Activated naive CD4-positive, alpha-beta T cell treated with anti-CD3 and anti-CD28 coated beads, Interleukin-2, amount 50 U/mL, for 16 hours (primary cell): ENCODE results near the gene NFATC2.

Experiments used
- DNase-seq: peaks from one replicate; pipeline ENCODE4 v3.0.0-alpha.2; 2020

NFATC2 gene

GRCh38 chr20:51426718-51427650 lies 115.5 kb downstream of the NFATC2 start:
- DNase-seq, result no peak

- DNase-seq, result no peak
Measured at GRCh38 chr20:51425347-51426106, 117.0 kb downstream of the NFATC2 start.

GRCh38 chr20:51424270-51425117 lies 118.0 kb downstream of the NFATC2 start:
- DNase-seq, result no peak

- DNase-seq, result no peak
Measured at GRCh38 chr20:51423810-51424209, 118.7 kb downstream of the NFATC2 start.

- no peak for DNase-seq
Measured at GRCh38 chr20:51423290-51423667, 119.2 kb downstream of the NFATC2 start.

- DNase-seq, result no peak
Measured at GRCh38 chr20:51422514-51423289, 119.8 kb downstream of the NFATC2 start.

GRCh38 chr20:51420805-51421204 lies 121.7 kb downstream of the NFATC2 start:
- no peak for DNase-seq

- DNase-seq, result no peak
Measured at GRCh38 chr20:51420111-51420510, 122.4 kb downstream of the NFATC2 start.

GRCh38 chr20:51419646-51420045 lies 122.9 kb downstream of the NFATC2 start:
- DNase-seq, result no peak

GRCh38 chr20:51419231-51419630 lies 123.3 kb downstream of the NFATC2 start:
- DNase-seq, result no peak

- DNase-seq, result no peak
Measured at GRCh38 chr20:51418137-51418529, 124.4 kb downstream of the NFATC2 start.

GRCh38 chr20:51417250-51418136 lies 125.0 kb downstream of the NFATC2 start:
- DNase-seq, result no peak

GRCh38 chr20:51416532-51417249 lies 125.8 kb downstream of the NFATC2 start:
- DNase-seq, result no peak

GRCh38 chr20:51413857-51414256 lies 128.7 kb downstream of the NFATC2 start:
- no peak for DNase-seq

- no peak for DNase-seq
Measured at GRCh38 chr20:51412951-51413481, 129.5 kb downstream of the NFATC2 start.

- no peak for DNase-seq
Measured at GRCh38 chr20:51412333-51412871, 130.1 kb downstream of the NFATC2 start.

- DNase-seq, result no peak
Measured at GRCh38 chr20:51411870-51412269, 130.6 kb downstream of the NFATC2 start.

GRCh38 chr20:51410586-51411325 lies 131.8 kb downstream of the NFATC2 start:
- DNase-seq, result no peak
